NCI-H524 (cell line): ENCODE results near the gene SCEL.
A peak's percentile ranks its signal among the peaks of the same experiment; 100 is the strongest.
"Not testable (repeated sequence)": the region's sequence is repeated elsewhere in the genome, so short reads cannot be mapped to it uniquely, and the experiment has no call there.

Experiments used
- DNase-seq, 2 experiments: peaks; one replicate each; lab custom pipeline; 2025; lab: John Stamatoyannopoulos, UW

SCEL gene

DNA sequence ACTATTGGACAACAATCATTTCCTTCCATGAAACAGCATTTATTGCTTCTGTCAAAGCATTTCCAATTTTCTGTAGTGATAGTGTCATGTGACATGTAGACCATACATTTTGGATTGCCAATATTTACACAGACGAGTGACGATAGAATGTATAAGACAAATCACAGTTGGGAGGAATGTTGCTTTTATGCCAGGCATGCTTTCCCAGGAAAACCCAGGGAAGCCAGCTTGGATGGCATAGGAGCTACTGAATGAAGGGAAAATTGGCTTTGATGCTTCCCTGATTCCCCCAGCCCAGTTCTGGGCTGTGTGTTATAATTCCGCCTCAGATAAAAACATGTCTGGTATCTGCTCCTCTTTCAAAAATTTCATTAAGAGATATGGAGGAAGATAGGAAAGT is 22.5 kb downstream of the SCEL start:
- DNase-seq: no peak

GRCh38 chr13:77563111-77563510 is 27.6 kb downstream of the SCEL start:
- no peak for DNase-seq

- peak in 1 of 2 experiments; percentile 51 for DNase-seq
Measured at GRCh38 chr13:77565635-77566034, 30.1 kb downstream of the SCEL start.

GRCh38 chr13:77571956-77572355 is 36.5 kb downstream of the SCEL start:
- no peak for DNase-seq

DNA sequence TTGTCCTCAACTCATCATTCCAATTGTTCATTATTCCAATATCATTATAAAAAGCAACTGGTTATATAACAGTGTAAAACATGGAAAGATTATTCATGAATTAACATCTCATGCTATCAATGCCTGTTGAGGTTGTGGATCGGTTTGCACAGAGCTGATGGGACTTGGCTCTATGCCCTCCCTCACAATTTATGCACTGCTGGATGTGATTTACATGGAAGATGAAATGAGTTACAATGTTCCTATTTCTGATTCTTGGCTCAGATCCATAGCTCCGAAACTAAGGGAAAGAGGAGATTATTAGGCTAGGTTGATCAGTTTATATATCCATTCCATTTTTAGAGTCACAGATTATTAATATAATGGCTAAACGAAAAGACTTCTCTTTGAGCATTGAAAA is 38.6 kb downstream of the SCEL start:
- no peak for DNase-seq

GRCh38 chr13:77579959-77580358 is 44.5 kb downstream of the SCEL start:
- peak; percentile 68 to 90 for DNase-seq

DNA sequence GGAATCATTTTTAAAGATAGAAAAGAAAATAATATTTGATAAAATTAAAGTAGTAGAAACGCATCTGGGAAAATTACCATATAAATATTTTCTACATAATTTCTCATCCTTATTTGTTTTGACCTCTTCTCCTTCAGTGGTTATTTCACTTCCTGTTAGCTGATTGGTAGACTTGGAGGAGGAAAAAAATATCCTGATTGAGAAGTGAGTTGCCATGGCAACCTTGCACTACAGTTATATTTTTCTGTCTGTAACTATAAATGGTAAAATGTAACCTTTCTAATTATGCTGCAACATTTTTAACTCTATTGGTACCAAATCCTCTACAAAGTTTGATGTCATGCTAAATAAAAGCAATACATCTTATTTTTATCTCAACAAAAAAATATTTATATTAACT is 45.2 kb downstream of the SCEL start:
- peak in 1 of 2 experiments; percentile 23 for DNase-seq

DNA sequence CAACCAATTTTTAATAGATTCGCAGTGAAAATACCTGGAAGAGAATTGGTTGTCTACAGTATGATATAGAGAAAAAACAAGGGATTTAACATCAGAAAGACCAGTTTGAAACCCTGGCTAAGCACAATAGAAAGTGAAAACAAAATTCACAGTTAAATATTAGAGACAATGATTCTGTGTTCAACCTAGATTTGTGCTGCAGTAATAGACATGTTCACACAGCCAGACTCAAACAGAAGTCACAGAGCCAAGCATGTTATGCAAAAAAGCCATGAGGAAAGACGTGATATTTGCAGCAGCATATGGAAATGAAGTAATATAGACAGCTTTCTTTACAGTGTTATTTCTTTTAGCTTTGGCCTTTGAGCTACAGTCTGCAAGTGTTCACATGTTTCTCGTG is 48.1 kb downstream of the SCEL start:
- no peak for DNase-seq

GRCh38 chr13:77584106-77584505 is 48.6 kb downstream of the SCEL start:
- DNase-seq: no peak

DNA sequence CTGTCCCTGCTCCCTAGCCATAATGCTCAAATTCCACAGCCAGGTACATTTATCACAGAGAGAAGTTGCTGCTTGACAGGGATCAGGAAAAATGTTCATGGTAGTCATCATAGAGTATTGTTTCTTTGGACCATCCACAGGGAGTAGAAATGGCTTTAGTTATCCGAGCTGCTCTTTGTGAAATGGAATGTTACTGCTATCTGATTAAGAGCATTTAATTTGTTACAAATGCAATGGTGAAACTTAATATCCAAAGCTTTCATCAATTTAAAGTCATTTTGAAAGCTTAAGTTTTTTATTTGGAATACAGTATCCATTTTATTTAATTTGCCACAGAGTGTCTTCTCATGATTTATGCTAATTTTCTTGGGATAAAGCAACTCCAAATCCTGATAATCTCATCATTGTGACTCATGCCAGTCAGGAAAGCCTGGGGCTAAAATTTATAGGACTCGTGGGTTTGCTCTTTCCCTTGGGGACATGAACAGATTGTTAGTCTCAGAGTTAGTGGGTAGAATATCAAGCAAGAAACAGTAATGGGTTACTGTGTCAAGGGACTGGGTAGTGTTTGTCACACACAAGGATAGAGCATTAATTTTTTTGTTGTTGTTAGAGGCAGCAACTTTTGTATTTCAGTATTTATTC is 59.8 kb downstream of the SCEL start:
- peak; percentile 32 to 84 for DNase-seq

DNA sequence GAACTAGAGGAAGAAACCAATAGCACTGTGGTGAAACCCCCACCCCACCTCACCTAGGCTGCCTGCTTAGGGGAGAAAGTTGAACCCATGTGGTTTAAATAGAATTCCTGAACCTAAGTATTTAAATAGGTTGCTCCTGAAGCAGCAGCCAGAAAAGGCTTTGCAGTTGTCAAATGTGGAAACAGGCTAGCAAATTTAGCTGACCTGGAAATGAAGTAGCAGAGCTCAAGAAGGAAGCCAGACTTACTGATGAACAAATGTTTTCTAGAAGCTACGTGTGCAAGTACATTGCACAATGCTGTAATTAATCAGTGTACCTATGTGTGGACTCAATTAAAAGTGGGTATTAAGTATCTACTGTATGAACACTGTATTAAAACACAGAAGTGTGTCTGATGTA is 61.3 kb downstream of the SCEL start:
- no peak for DNase-seq

- DNase-seq: peak; percentile 76 to 87
Measured at GRCh38 chr13:77599351-77599750, 63.8 kb downstream of the SCEL start.

GRCh38 chr13:77600701-77601100 is 65.2 kb downstream of the SCEL start:
- DNase-seq: no peak

DNA sequence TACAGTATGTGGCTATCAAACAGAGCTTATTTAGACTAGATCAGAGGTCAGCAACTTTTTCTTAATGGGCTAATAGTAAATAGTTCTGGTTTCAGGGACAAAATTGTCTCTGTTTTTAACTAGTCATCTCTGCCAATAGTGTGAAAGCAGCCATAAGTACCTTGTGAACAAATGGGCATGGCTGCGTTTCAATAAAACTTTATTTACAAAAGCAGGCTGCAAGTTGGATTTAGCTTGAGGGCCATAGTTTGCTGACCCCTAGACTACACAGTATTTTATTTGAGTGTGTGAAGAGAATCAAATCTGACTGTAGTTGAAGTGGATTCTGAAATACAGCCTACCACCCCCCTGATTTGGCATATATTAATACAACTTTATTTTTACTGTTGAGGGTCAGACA is 75.6 kb downstream of the SCEL start:
- DNase-seq: no peak

DNA sequence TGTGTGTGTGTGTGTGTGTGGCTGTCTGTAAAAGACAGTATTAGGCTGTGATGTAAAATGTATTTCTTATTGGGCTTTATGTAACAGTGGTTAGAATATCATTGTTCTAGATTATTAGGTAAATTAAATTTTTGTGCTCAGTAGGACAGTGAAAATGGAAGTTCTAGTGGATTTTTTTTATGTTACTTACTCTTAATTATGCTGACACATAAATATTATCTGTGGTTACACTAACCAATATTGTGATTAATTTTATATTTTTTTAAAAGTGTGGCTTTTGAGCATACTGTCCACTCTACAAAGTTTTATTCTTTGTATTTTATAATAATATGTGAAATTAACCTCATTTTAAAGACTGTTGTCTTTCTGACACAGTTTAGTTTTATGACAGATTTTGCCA is 80.5 kb downstream of the SCEL start:
- no peak for DNase-seq

GRCh38 chr13:77619655-77620054 is 84.1 kb downstream of the SCEL start:
- no peak for DNase-seq

DNA sequence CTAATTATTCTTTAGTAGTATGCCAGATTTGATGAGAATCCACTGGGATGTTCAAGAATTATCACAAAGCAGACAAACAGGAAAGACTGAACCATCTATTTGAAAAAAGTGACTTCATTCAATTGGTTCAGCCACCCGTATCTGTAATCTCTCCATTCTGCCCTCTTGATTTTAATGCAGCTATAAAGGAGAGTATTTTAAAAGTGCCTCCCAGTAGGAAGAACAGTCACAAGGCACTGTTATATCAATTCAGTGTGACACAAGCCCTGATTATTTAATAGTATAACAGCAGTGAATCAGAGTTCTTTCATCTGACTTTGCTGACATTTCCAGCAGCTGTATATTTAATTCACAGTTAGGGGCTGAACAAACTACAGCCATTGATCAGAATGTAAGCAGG is 84.6 kb downstream of the SCEL start:
- DNase-seq: no peak

- no peak for DNase-seq
Measured at GRCh38 chr13:77623806-77624205, 88.3 kb downstream of the SCEL start.

DNA sequence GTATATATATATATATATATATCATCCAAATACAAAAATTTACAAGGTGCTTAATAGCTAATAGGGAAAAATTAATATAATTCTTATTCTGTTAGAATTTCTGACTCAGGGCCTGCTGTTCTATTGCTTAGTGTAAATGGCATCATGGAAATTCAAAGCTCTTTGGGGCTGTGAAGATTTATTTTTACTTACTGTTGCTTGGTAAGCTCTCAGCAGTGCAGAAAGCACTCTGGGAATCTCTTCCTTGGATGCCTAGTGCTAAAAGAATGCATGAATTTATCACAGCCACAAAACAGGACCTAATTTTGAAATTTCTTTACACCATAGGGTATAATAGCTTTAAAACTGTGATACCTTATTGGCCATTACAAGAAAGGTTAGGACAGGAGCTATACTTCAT is 92.7 kb downstream of the SCEL start:
- DNase-seq: no peak

DNA sequence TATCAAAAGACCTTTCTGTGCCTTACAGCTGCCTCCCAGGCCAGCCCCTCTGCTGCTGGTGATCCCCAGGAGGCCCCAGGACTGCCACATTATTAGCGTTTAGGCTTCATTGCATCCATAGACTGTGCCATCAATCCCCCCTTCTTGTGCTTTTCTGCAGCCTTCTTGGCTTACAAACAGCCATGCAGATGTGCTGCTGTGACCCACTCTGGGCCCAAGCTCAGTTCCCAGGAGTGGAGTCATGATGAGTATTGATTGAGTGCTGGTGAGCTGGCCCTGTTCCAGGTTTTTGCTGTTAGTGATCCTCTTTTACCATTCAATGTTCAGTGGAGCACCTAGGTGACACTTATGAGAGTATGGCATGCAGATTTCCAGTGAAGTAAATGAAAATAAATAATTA is 102.1 kb downstream of the SCEL start:
- peak; percentile 15 to 56 for DNase-seq

DNA sequence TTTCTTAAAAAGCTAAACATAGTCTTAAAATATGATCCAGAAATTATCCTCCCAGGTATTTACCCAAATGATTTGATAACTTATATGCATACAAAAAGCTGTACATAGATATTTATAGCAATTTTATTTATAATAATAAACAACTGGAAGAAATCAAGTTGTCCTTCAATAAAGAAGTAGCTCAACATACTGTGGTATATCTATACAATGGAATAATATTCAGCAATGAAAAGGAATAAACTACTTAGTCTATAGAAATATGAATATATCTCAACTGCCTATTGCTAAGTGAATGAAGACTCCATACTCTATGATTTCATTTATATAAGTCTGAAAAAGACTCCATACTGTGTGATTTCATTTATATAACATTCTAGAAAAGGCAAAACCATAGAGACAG is 114.9 kb downstream of the SCEL start:
- no peak for DNase-seq

- no peak for DNase-seq
Measured at GRCh38 chr13:77653301-77653700, 117.8 kb downstream of the SCEL start.

DNA sequence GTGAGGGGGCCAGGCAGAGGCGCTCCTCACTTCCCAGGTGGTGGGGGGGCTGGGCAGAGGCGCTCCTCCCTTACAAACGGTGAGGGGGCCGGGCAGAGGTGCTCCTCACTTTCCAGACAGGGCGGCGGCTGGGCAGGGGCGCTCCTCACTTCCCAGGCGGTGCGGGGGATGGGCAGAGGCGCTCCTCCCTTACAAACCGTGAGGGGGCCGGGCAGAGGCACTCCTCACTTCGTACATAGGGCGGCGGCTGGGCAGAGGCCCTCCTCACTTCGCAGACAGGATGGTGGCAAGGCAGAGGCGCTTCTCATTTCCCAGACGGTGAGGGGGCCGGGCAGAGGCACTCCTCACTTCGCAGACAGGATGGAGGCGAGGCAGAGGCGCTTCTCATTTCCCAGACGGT is 124.5 kb downstream of the SCEL start:
- not testable (repeated sequence) for DNase-seq

GRCh38 chr13:77660841-77661250 is 125.3 kb downstream of the SCEL start:
- DNase-seq: no peak

DNA sequence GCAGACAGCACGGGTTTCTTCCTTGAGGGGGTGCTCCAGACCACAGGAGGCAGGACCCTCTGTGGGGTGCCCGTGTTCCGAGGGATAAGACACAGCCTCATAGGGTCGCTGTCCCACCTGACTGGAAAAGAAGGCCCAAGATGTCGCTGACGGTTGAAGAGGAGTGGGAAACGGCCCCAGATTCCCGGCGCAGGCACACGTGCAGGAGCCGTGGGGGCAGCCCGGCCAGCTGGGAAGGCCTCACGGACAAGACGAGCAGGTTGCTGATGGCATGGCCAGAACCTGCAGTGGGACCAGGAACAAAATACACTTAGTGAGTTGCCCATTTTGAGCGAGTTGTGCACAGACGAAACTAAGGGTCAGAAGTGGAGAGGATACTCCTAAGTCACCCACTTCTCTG is 126.8 kb downstream of the SCEL start:
- not testable (repeated sequence) for DNase-seq
